Natural killer cell (primary cell): ENCODE results near the gene MYOCD. TPM values are rescaled to one million over a fixed set of nuclear protein-coding genes. Genes with fewer than 3 reads are reported as not detected.

ENCODE experiments used
- ATAC-seq, 3 donors: fragments of 150-1000 bp in 2 of 3; fragments of 200-7000 bp in 1 of 3; cut with Tn5 transposase; 1 replicate in 1 of 3; 2 replicates in 2 of 3; pipeline ENCODE4 v1.10.0; 2021; ENCODE audit warnings: mild to moderate bottlenecking in 2 of 3, moderate library complexity in 2 of 3
- DNase-seq, 2 donors: peaks; one replicate each; pipeline versions ENCODE4 v3.0.0 to v3.0.0-alpha.2; 2013 to 2021; ENCODE audit warnings: mixed read lengths in 1 of 2
- H3K27ac ChIP-seq: one replicate; pipeline ENCODE4 v1.5.1; 2013; ENCODE audit warnings: mild to moderate bottlenecking, low read length
- H3K27me3 ChIP-seq: one replicate; pipeline ENCODE4 v1.6.1; 2013; ENCODE audit warnings: low read length; ENCODE audit not compliant: control insufficient read depth, insufficient read depth
- H3K36me3 ChIP-seq: one replicate; pipeline ENCODE4 v1.6.1; 2013; ENCODE audit warnings: low read length; ENCODE audit not compliant: control insufficient read depth, insufficient read depth
- H3K4me1 ChIP-seq: one replicate; pipeline ENCODE4 v1.6.1; 2013; ENCODE audit warnings: low read length; ENCODE audit not compliant: control insufficient read depth, insufficient read depth
- H3K4me3 ChIP-seq: one replicate; pipeline ENCODE4 v1.5.1; 2013; ENCODE audit warnings: low read length
- H3K9me3 ChIP-seq: one replicate; pipeline ENCODE4 v1.6.1; 2013; ENCODE audit warnings: low read length; ENCODE audit not compliant: control insufficient read depth, insufficient read depth
- H3K27ac Mint-ChIP-seq, 2 donors: one replicate each; pipeline ENCODE4 v1.8.0; 2022; ENCODE audit warnings: mild to moderate bottlenecking in 2 of 2, mixed read lengths in 2 of 2, moderate library complexity in 1 of 2
- H3K27me3 Mint-ChIP-seq, 2 donors: one replicate each; pipeline ENCODE4 v1.8.0; 2022; ENCODE audit warnings: low read depth in 2 of 2, mixed read lengths in 2 of 2
- H3K36me3 Mint-ChIP-seq: one replicate; pipeline ENCODE4 v1.8.0; 2022; ENCODE audit warnings: mixed read lengths
- H3K4me1 Mint-ChIP-seq, 2 donors: one replicate each; pipeline ENCODE4 v1.8.0; 2022; ENCODE audit warnings: mixed read lengths in 2 of 2
- H3K4me3 Mint-ChIP-seq: one replicate; pipeline ENCODE4 v1.8.0; 2022; ENCODE audit warnings: mild to moderate bottlenecking, moderate library complexity, mixed read lengths
- H3K9me3 Mint-ChIP-seq, 2 donors: one replicate each; pipeline ENCODE4 v1.8.0; 2022; ENCODE audit warnings: mixed read lengths in 2 of 2
- CTCF ChIP-seq: fragments of 200-600 bp; IDR thresholded peaks from one replicate; pipeline ENCODE4 v1.8.0; 2022; ENCODE audit warnings: antibody characterized with exemption
- WGBS: methylation state at CpG from one replicate; pipeline ENCODE4 v1.1.7; 2013; ENCODE audit warnings: missing lambda C conversion rate; ENCODE audit not compliant: insufficient coverage; 5-methylcytosine and 5-hydroxymethylcytosine counted together
- intact Hi-C: fragments of 100-400 bp; cut with micrococcal nuclease; formaldehyde crosslinking; loops from one replicate; pipeline ENCODE4 v1.14.2; 2022
- total RNA-seq, 4 donors: library from RNA; stranded (reverse); fragments of 120-200 nt in 1 of 4; gene quantifications; one replicate each; pipeline versions ENCODE4 v1.2.3 to v1.2.4, GENCODE V29; 2013 to 2022

Gene MYOCD
- total RNA-seq, 3 donors from 2014 or later (not counting 1 experiment from before 2014, with no cell fraction given) = not detected

GRCh38 chr17:12640364-12640763 lies 25.3 kb upstream of the MYOCD start:
- Histone ChIP-seq H3K27me3 (no peaks in the 10 kb centered on the region), H3K9me3 (peaks cover 4% of the 10 kb centered on the region), H3K27ac (no peak overlapping the region), H3K36me3 (no peaks in the 10 kb centered on the region), H3K4me1 (no peaks in the 10 kb centered on the region), H3K4me3 (no peak overlapping the region)
- WGBS = 92% methylated on average over 2 of the region's 2 CpGs
- ATAC-seq (no peak), DNase-seq (no peak)
- Mint-ChIP-seq H3K27me3 (peaks cover 0 to 3% of the 10 kb centered on the region in 2 donors), H3K9me3 (peaks cover 5 to 6% of the 10 kb centered on the region in 2 donors), H3K27ac (no peak overlapping the region), H3K4me1 (no peaks in the 10 kb centered on the region), H3K36me3 (no peaks in the 10 kb centered on the region), H3K4me3 (no peak overlapping the region)
- intact Hi-C loops = no loop called here
- TF ChIP-seq CTCF = no peak

GRCh38 chr17:12641084-12641483 lies 24.6 kb upstream of the MYOCD start:
- no peak overlapping the region for H3K4me3 ChIP-seq
- WGBS = 90% methylated on average over 1 of the region's 2 CpGs
- ATAC-seq = no peak

GRCh38 chr17:12642034-12642433 lies 23.7 kb upstream of the MYOCD start:
- Mint-ChIP-seq H3K4me3 (no peak overlapping the region), H3K27me3 (peaks cover 0 to 3% of the 10 kb centered on the region in 2 donors), H3K4me1 (no peaks in the 10 kb centered on the region), H3K27ac (no peak overlapping the region), H3K36me3 (no peaks in the 10 kb centered on the region), H3K9me3 (peaks cover 5 to 6% of the 10 kb centered on the region in 2 donors)
- no peaks in the 10 kb centered on the region for H3K4me1 ChIP-seq
- DNase-seq = no peak
- H3K27ac ChIP-seq = no peak overlapping the region
- no peak overlapping the region for H3K4me3 ChIP-seq
- TF ChIP-seq CTCF = no peak
- H3K9me3 ChIP-seq = peaks cover 4% of the 10 kb centered on the region
- ATAC-seq = no peak
- 100% methylated on average over 2 of the region's 4 CpGs for WGBS
- no peaks in the 10 kb centered on the region for H3K36me3 ChIP-seq
- intact Hi-C loops = no loop called here
- no peaks in the 10 kb centered on the region for H3K27me3 ChIP-seq

More at GRCh38 chr17:12641084-12641483, 24.6 kb upstream of the MYOCD start:
- Histone ChIP-seq H3K27ac (no peak overlapping the region), H3K27me3 (no peaks in the 10 kb centered on the region), H3K36me3 (no peaks in the 10 kb centered on the region), H3K4me1 (no peaks in the 10 kb centered on the region), H3K9me3 (peaks cover 4% of the 10 kb centered on the region)
- no peak for DNase-seq
- no peak overlapping the region for H3K4me3 Mint-ChIP-seq
- no peaks in the 10 kb centered on the region for H3K36me3 Mint-ChIP-seq
- H3K4me1 Mint-ChIP-seq = no peaks in the 10 kb centered on the region
- H3K27ac Mint-ChIP-seq = no peak overlapping the region
- peaks cover 5 to 6% of the 10 kb centered on the region in 2 donors for H3K9me3 Mint-ChIP-seq
- TF ChIP-seq CTCF = no peak
- intact Hi-C loops = no loop called here
- peaks cover 0 to 3% of the 10 kb centered on the region in 2 donors for H3K27me3 Mint-ChIP-seq

GRCh38 chr17:12643822-12644221 lies 21.9 kb upstream of the MYOCD start:
- DNase-seq (no peak), ATAC-seq (no peak)
- Mint-ChIP-seq H3K4me3 (no peak overlapping the region), H3K9me3 (peaks cover 2 to 6% of the 10 kb centered on the region in 2 donors), H3K36me3 (no peaks in the 10 kb centered on the region), H3K27me3 (no peaks in the 10 kb centered on the region), H3K27ac (no peak overlapping the region), H3K4me1 (no peaks in the 10 kb centered on the region)
- intact Hi-C loops = no loop called here
- Histone ChIP-seq H3K4me3 (no peak overlapping the region), H3K27ac (no peak overlapping the region), H3K36me3 (no peaks in the 10 kb centered on the region), H3K9me3 (peaks cover under 1% of the 10 kb centered on the region), H3K4me1 (no peaks in the 10 kb centered on the region), H3K27me3 (no peaks in the 10 kb centered on the region)
- TF ChIP-seq CTCF = no peak
- WGBS = 81% methylated on average over 1 of the region's 1 CpG
